Brain microvascular endothelial cell (primary cell): ENCODE data around the gene TNIK.

ENCODE experiments used
- DNase-seq: peaks from one replicate; pipeline ENCODE4 v3.0.0-alpha.2; 2020
- H3K27ac ChIP-seq: fragments of 250-450 bp; sonication (Bioruptor Pico); 2 replicates; pipeline ENCODE4 v1.5.1; 2020; ENCODE audit warnings: mild to moderate bottlenecking, moderate library complexity
- H3K27me3 ChIP-seq: fragments of 250-450 bp; sonication (Bioruptor Pico); replicated peaks from 2 replicates; pipeline ENCODE4 v1.5.1; 2020; ENCODE audit warnings: mild to moderate bottlenecking
- H3K36me3 ChIP-seq: fragments of 250-450 bp; sonication (Bioruptor Pico); replicated peaks from 2 replicates; pipeline ENCODE4 v1.5.1; 2020; ENCODE audit warnings: mild to moderate bottlenecking
- H3K4me3 ChIP-seq: 2 replicates; pipeline ENCODE4 v1.5.1; 2011; ENCODE audit warnings: low read depth, mild to moderate bottlenecking, control low read depth, low read length, moderate library complexity
- in situ Hi-C: cut with HindIII; loops from 2 replicates; pipeline ENCODE4 v1.10.0; 2017; ENCODE audit warnings: low sequenced_read_pairs, low pct_ligation_motif_present
- TF ChIP-seq, protein P1 (sequence below): IDR thresholded peaks from 2 replicates; pipeline ENCODE4 v1.5.1; 2011; ENCODE audit warnings: low read depth, mild to moderate bottlenecking, moderate library complexity, low read length, control low read depth, inconsistent platforms; ENCODE audit errors: missing control alignments

Gene TNIK

DNA sequence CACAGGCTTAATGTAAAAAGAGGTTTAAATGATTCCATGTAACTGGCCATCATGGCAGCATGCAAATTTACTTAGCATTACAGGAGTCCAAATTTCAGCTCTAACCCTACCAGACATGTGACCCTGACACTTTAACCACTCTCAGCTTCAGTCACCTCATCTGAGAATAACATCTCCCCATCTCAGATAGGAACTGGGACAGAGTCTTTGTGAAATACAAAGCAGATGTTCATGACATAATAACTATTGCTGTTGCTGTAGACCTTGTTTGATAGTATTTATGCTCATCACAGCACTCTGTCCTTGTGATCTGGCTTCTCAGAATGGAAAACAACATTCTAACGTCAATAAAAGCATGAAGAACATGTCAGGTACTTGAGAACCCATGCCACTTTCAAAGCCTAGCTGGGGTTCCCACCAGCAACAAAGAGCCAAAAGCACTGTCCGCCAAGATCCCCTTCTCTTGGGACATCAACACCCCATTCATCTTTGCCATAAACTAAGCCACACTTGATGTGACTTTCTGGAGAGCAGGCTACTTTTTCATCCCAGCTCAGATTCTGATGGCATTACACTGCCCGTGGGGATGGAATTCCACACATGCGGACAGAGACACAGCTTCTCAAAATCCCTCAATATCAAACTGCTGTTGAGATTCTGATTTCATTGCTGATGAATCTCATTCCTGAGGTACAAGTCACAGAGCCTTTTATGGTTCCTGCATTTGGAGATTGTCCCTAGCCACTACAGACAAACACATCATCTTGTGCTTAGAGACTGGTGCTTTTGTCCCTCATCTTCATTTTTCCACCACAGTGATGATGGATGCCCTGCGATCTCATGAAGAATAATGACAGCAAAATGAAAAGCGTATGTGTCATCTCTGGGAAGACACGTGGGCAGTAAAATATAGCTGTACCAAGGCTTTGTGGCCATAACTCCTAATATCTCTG is 202.7 kb downstream of the TNIK start:
- peak overlapping the region; percentile 37 for H3K27ac ChIP-seq
- in situ Hi-C loops: no loop called here
- TF ChIP-seq, protein P1, sequence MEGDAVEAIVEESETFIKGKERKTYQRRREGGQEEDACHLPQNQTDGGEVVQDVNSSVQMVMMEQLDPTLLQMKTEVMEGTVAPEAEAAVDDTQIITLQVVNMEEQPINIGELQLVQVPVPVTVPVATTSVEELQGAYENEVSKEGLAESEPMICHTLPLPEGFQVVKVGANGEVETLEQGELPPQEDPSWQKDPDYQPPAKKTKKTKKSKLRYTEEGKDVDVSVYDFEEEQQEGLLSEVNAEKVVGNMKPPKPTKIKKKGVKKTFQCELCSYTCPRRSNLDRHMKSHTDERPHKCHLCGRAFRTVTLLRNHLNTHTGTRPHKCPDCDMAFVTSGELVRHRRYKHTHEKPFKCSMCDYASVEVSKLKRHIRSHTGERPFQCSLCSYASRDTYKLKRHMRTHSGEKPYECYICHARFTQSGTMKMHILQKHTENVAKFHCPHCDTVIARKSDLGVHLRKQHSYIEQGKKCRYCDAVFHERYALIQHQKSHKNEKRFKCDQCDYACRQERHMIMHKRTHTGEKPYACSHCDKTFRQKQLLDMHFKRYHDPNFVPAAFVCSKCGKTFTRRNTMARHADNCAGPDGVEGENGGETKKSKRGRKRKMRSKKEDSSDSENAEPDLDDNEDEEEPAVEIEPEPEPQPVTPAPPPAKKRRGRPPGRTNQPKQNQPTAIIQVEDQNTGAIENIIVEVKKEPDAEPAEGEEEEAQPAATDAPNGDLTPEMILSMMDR: no peak

DNA sequence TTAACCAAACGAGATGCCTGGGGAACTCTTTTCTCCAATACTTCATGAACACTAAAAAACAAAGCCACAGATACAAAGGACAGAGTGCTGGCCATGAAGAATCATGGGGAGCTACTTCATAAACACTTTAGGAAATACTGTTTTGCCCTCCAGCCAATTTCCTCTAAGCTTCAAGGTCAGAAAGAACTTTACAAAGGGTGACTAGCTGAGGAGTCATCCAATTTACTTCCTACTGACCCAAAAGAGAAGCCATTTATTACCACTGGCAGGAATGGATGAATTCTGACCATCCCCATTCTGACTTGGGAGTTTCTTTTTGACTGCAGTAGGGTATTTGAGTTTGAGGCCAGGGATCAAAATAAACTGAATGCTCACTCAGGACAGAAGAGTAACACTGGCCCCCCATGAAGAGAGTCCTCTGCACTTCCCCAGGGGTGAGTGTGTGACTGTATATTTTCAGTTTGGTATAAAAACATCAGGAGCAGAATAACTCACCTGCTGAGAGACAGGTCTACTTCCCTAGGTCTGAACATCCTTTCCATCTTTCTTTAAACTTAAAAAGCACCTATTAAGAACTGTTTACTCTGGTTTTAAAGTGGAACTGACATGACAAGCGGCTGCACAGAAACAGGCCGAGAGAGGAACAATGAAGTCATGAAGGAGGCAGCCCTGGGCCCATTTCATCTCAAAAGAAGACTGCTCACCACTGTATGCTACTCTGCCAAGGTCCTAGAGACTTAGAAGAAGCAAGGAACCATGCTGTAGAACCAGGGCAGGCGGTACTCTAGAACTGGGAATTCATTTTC is 203.6 kb downstream of the TNIK start:
- TF ChIP-seq, protein P1: no peak
- Histone ChIP-seq H3K36me3 (no peaks in the 10 kb centered on the region), H3K4me3 (no peak overlapping the region), H3K27me3 (no peaks in the 10 kb centered on the region), H3K27ac (no peak overlapping the region)
- DNase-seq: no peak
- in situ Hi-C loops: no loop called here

More for the DNA sequence above, 202.7 kb downstream of the TNIK start:
- Histone ChIP-seq H3K4me3 (no peak overlapping the region), H3K27me3 (no peaks in the 10 kb centered on the region), H3K36me3 (no peaks in the 10 kb centered on the region)
- peak; percentile 74 for DNase-seq

DNA sequence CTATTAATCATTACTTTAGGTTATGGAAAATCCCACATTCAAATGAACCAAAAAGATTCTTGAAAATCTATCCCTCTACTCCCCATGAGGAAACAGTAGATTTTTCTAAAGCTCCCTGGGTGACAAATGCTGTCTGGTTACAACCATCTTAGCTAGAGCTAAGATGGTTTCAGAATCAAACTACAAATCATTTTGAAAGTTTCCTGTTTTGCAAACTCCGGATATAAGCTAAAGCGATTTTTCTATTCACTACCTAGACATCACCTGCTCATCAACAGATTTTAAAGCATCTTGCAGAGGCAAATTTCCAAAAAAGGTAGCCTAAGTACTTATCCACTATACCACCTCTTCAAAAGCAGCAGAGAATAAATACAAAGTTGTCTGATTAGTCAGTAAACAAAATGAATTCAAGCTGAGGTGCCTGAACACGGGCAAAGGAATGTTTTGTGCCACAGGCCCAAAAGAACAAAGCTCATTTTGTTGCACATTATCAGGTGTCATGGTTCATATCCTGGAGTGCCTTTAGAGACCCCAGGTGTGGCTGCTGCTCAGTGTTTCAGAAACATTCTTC is 204.9 kb downstream of the TNIK start:
- Histone ChIP-seq H3K27me3 (no peaks in the 10 kb centered on the region), H3K27ac (no peak overlapping the region), H3K4me3 (no peak overlapping the region), H3K36me3 (no peaks in the 10 kb centered on the region)
- TF ChIP-seq, protein P1: no peak
- in situ Hi-C loops: no loop called here
- no peak for DNase-seq

DNA sequence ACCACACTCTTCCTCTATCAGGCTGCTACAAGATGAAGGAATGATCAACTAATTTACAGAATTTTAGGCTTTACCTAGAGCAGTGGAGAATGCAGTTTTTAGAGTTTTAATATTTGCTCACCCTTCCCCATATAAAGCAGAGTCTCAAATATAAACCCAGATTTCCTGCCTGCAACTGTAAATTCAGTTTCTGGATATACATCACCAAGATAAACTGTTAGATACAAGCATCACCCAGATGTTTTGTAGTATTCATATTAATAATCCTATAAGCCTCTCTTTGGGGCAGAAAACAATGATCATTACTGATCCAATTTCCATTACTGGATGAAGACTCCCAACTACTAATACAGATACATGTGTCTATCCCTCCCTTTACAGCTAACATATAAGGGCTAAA is 205.9 kb downstream of the TNIK start:
- H3K4me3 ChIP-seq: no peak overlapping the region
- no peaks in the 10 kb centered on the region for H3K27me3 ChIP-seq
- TF ChIP-seq, protein P1: no peak
- DNase-seq: no peak
- no peaks in the 10 kb centered on the region for H3K36me3 ChIP-seq
- no peak overlapping the region for H3K27ac ChIP-seq
- in situ Hi-C loops: no loop called here

DNA sequence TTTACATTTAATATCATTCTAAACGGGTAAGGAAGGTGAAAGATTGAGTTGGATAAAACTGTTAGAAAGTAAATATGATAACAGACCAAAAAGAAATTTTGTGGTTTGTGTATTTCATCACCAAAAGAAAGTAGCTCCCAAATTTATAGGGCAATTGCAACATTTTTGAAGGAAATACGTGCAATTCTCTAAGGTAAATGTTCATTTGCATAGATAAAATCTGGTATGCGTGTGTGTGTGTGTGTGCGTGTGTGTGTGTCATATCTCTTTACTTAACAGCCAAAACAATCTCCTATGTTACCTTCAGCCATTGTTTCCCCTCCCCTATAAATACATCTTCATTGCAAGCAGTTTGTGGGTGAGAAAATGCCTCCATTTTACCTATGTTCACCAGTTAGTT is 208.4 kb downstream of the TNIK start:
- in situ Hi-C loops: no loop called here
- DNase-seq: no peak

More for the DNA sequence above, 208.4 kb downstream of the TNIK start:
- H3K27me3 ChIP-seq: no peaks in the 10 kb centered on the region
- TF ChIP-seq, protein P1: no peak
- no peak overlapping the region for H3K4me3 ChIP-seq
- H3K27ac ChIP-seq: no peak overlapping the region
- no peaks in the 10 kb centered on the region for H3K36me3 ChIP-seq
